ENCODE data around the gene DNAJC10.

DNA sequence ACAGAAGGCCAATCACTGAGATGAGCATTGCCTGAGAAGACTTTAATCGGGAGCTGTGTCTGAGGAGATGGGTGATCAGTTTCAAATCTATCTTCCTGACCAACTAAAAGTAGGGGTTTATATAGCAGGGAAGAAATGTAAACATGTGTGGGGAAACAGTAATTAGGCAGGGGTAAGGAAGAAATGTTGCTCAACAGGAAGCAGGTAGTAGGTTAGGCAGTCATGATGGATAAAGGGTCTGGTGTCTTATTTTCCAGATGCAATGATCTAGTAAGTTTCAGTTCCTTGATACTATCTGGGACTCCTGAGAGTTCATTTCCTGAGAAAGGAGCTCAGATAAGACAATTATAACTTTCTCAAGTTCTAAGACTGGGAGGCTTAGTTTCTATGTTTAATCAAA lies 33.8 kb upstream of the DNAJC10 start:
- TF ChIP-seq, protein P1, sequence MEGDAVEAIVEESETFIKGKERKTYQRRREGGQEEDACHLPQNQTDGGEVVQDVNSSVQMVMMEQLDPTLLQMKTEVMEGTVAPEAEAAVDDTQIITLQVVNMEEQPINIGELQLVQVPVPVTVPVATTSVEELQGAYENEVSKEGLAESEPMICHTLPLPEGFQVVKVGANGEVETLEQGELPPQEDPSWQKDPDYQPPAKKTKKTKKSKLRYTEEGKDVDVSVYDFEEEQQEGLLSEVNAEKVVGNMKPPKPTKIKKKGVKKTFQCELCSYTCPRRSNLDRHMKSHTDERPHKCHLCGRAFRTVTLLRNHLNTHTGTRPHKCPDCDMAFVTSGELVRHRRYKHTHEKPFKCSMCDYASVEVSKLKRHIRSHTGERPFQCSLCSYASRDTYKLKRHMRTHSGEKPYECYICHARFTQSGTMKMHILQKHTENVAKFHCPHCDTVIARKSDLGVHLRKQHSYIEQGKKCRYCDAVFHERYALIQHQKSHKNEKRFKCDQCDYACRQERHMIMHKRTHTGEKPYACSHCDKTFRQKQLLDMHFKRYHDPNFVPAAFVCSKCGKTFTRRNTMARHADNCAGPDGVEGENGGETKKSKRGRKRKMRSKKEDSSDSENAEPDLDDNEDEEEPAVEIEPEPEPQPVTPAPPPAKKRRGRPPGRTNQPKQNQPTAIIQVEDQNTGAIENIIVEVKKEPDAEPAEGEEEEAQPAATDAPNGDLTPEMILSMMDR (IDR thresholded peaks at IDR 0.05) = no peak
- no peak for TF ChIP-seq POLR2A (IDR thresholded peaks at IDR 0.05)
